GM10266 (cell line): ENCODE results near the gene TET1.
"Not testable (repeated sequence)": the region's sequence is repeated elsewhere in the genome, so short reads cannot be mapped to it uniquely, and the experiment has no call there.

ENCODE experiments used
- DNase-seq: peaks from one replicate; pipeline ENCODE4 v3.0.0; 2012; ENCODE audit errors: extremely low spot score
- TF ChIP-seq, protein P1 (sequence below): IDR thresholded peaks from 2 replicates; pipeline ENCODE4 v1.5.1; 2012; ENCODE audit warnings: mild to moderate bottlenecking, low read depth; ENCODE audit not compliant: control insufficient read depth, insufficient read depth; ENCODE audit errors: missing control alignments

Gene TET1

DNA sequence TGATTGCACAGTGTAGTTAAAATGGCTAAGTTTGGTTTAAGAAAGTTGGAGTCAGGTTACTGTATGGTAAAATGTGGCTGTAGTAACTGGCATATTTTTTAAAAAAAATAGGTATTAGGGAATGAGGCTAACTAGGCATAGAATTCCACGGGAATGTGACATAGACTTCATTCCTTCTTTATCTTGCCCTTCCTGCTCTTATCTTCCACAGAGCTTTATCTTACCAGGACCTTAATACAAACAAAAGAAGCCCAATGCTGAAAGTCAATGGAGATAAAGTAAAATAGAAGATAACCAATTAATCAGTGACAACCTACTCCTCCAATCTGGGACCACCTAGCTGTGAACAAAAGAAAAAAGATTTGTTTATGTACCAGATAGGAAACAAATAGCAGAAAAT is 58.1 kb downstream of the TET1 start:
- TF ChIP-seq, protein P1, sequence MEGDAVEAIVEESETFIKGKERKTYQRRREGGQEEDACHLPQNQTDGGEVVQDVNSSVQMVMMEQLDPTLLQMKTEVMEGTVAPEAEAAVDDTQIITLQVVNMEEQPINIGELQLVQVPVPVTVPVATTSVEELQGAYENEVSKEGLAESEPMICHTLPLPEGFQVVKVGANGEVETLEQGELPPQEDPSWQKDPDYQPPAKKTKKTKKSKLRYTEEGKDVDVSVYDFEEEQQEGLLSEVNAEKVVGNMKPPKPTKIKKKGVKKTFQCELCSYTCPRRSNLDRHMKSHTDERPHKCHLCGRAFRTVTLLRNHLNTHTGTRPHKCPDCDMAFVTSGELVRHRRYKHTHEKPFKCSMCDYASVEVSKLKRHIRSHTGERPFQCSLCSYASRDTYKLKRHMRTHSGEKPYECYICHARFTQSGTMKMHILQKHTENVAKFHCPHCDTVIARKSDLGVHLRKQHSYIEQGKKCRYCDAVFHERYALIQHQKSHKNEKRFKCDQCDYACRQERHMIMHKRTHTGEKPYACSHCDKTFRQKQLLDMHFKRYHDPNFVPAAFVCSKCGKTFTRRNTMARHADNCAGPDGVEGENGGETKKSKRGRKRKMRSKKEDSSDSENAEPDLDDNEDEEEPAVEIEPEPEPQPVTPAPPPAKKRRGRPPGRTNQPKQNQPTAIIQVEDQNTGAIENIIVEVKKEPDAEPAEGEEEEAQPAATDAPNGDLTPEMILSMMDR = no peak
- DNase-seq = no peak

DNA sequence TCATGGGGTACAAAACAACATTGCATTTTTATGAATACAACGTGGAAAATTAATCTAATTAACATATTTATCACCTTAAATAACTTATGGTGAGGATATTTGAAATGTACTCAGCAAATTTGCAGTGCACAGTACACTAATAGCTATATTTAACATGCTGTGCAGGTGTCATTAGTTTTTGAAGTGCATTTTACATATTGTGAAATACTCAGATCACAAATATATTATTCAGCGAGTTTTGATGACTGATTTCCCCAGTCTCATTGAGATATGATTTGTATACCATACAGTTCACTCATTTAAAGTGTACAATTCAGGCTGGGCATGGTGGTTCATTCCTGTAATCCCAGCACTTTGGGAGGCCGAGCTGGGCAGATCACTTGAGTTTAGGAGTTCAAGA is 59.5 kb downstream of the TET1 start:
- TF ChIP-seq, protein P1 = no peak
- DNase-seq = no peak

DNA sequence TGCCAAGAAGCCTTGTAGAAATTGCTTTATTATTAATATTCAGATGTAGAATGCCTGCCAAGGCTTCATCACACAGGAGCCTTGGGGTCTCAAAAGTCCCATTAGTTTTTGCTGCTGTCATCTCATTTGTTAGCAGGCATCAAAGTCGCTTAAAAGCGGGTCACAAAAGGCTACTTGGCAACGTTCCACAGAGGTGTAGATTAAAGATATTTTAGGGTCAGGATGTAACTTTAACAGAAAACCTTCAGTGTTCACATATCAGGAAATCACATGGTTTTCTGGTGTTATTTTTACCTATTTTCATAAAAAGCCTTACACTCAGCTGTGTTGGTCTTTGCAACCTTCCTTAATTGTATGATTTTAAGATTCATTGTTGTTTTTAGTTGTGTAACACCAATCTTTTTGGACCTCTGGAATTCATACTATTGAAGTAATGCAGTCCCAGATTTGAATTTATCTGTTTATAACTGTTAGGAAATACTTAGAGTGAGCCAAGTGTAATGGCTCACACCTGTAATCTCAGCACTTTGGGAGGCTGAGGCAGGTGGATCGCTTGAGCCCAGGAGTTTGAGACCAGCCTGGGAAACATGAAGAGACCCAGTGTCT is 65.3 kb downstream of the TET1 start:
- DNase-seq = peak; percentile 16
- TF ChIP-seq, protein P1 = no peak

DNA sequence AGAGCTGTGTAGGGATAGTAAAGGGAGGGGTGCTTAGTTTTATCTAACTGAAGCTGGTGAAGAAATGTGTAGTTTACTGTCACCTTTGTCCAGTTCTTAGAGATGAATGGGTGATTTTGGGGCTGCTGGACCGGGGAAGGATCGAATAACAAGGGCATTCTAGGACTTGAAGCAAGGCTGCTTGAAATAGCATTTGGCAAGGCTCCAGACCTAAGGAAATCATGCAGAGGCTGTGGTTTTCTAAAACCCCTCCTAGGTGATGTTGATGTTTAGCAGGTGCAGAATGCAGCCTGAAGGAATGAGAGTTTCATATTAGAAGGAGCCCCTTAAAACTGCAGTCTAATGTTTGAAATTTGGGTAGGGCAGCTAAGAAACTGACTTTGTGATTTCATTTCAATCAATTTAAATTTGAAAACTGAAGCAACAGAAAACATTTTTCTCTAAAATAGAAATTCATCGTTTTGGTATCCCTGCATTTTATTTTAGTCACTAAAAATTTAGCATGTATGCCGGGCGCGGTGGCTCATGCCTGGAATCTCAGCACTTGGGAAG is 68.5 kb downstream of the TET1 start:
- TF ChIP-seq, protein P1 = no peak

DNA sequence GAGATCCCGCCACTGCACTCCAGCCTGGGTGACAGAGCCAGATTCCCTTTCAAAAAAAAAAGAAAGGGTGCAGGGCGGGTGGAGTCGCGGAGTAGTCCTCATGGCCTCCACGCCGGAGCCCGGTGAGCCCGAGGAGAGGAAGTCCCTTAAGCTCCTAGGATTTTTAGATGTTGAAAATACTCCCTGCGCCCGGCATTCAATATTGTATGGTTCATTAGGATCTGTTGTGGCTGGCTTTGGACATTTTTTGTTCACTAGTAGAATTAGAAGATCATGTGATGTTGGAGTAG is 72.1 kb downstream of the TET1 start:
- not testable (repeated sequence) for DNase-seq

More for the DNA sequence above, 68.5 kb downstream of the TET1 start:
- no peak for DNase-seq

DNA sequence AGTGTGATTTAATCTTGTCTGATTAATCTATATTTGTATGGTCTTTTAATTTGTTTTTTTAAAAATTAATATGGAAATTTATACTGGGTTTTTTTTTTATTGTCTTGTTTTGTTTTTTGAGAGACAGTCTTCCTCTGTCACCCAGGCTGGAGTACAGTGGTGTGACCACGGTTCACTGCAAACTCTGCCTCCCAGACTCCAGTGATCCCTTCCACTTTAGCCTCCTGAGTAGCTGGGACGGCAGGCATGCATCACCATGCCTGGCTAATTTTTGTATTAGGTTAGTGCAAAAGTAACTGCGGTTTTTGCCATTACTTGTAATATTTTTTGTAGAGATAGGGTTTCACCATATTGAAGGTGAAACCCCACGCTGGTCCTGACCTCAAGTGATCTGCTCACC is 73.1 kb downstream of the TET1 start:
- no peak for DNase-seq

DNA sequence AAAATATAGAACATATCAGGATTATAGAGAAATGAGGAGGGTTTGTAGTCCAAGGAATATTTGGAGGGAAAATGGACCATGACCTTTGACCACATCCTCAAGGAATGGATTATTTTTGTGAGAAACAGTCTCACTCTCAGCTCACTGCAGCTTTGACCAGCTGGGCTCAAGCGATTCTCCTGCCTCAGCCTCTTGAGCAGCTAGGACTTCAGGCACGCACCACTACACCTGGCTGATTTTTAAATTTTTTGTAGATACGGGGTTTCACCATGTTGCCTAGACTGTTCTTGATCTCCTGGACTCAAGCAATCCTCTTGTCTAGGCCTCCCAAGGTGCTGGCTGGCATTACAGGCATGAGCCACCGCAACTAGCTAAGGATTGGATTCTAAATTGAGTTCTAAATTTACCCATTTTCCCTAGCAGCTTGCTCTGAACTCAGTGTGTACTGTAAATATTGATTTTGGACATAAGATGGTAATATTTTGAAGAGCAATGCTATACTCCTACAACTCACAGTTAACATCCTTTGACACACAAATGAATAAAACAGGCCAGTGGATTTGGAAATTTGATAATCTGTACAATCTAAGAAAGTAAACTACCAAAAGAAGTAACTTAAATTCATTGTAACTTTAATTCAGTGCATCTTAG is 73.8 kb downstream of the TET1 start:
- TF ChIP-seq, protein P1 = no peak
- DNase-seq = no peak

More for the DNA sequence above, 73.1 kb downstream of the TET1 start:
- TF ChIP-seq, protein P1 = no peak
